Loucy (cell line): ENCODE measurements around the gene BICRA.
"Not testable (repeated sequence)": the region's sequence is repeated elsewhere in the genome, so short reads cannot be mapped to it uniquely, and the experiment has no call there.

Experiments
- CTCF ChIP-seq: fragments of 200-600 bp; sonication (generic); conservative IDR thresholded peaks from 2 replicates; pipeline ENCODE4 v1.5.1; 2014; ENCODE audit warnings: mild to moderate bottlenecking, antibody characterized with exemption, low read length
- EZH2phosphoT487 ChIP-seq: fragments of 200-600 bp; IDR thresholded peaks from 2 replicates; pipeline ENCODE4 v1.6.1; 2018; ENCODE audit warnings: antibody characterized with exemption, mild to moderate bottlenecking, moderate library complexity, borderline replicate concordance

GRCh38 chr19:47746129-47746528 lies 137.2 kb downstream of the BICRA start:
- not testable (repeated sequence) for TF ChIP-seq CTCF, EZH2phosphoT487
